K562 treated with DMSO at 1 percent for 12 hours (cell line): ENCODE data around the gene PIEZO2. TPM values are rescaled to one million over a fixed set of nuclear protein-coding genes. Genes with fewer than 3 reads are reported as not detected.

Source experiments
- total RNA-seq: library from RNA; unstranded; fragments of 300-600 nt; gene quantifications from 2 replicates; pipeline ENCODE4 v1.2.3, GENCODE V29; 2022; ENCODE audit not compliant: insufficient read depth

The PIEZO2 gene
- total RNA-seq: 1.2 TPM in 1 of 2 replicates, not detected in the other

DNA sequence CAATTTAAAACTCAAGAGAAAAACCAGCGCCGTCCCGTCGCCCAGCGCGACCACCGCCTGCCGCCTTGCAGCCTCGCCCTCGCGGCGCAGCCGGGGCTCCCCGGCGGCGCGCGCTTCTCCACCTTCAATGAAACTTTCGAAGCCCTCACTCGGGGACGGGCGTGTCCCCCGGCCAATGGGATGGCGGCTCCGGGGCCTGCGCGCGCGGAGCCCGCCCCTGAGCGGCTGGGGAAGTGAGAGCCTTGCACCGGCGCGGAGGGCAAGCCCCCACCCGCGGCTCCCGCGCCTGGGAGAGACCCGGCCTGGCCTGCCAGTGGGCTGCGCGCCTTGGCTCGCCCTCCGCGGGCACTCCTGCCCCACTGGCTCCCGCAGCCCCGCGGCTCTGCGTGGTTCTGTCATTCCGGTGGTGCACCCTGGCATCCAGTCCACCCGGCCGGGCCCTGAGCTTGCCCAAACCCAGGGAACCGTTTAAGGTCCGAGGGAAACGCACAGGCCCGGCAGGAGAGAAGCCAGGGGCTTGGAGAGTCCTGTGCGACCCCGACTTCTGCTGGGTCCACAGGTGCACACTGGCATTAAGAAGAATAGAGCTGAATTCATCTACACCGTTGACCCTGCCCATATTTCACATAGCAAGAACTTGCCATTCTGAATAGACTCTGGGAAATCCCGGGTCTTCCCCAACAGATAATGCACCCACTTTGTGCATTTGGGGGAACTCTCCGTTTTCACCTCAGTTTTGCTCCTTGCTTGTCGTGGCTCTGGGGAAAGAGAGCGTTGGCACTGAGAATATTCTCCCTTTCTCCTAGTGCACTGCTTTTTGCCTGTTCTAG lies at the start of gene PIEZO2:
PIEZO2 (minus strand) TSS at position 129 of the 830 bp plus-strand sequence. CDS start 981 bp downstream, outside the sequence.

